Activated CD8-positive, alpha-beta T cell treated with anti-CD3 and anti-CD28 coated beads for 36 hours (primary cell): ENCODE measurements around the gene ANO9. TPM values are rescaled to one million over a fixed set of nuclear protein-coding genes. Genes with fewer than 3 reads are reported as not detected.
"Not testable (repeated sequence)": the region's sequence is repeated elsewhere in the genome, so short reads cannot be mapped to it uniquely, and the experiment has no call there.

Experiments used
- ATAC-seq: fragments of 200-7000 bp; cut with Tn5 transposase; one replicate; pipeline ENCODE4 v1.10.0; 2021; ENCODE audit warnings: mild to moderate bottlenecking, moderate library complexity
- CTCF ChIA-PET: fragments of 350-600 bp; sonication (Branson Sonifier 250); formaldehyde crosslinking; loops from one replicate; lab custom pipeline; 2021; ENCODE audit warnings: antibody characterized with exemption; lab: Charles Lee
- POLR2A ChIA-PET: fragments of 350-600 bp; sonication (Branson Sonifier 250); formaldehyde crosslinking; loops from one replicate; lab custom pipeline; 2021; ENCODE audit warnings: antibody characterized with exemption; lab: Charles Lee
- DNase-seq: peaks from one replicate; pipeline ENCODE4 v3.0.0-alpha.2; 2020
- H3K27ac Mint-ChIP-seq: one replicate; pipeline ENCODE4 v1.8.0; 2021; ENCODE audit warnings: mild to moderate bottlenecking, mixed read lengths
- H3K27me3 Mint-ChIP-seq: one replicate; pipeline ENCODE4 v1.8.0; 2021; ENCODE audit warnings: mixed read lengths
- H3K36me3 Mint-ChIP-seq: one replicate; pipeline ENCODE4 v1.8.0; 2021; ENCODE audit warnings: low read depth, mixed read lengths
- H3K4me1 Mint-ChIP-seq: one replicate; pipeline ENCODE4 v1.8.0; 2021; ENCODE audit warnings: low read depth, mixed read lengths
- H3K4me3 Mint-ChIP-seq: one replicate; pipeline ENCODE4 v1.8.0; 2021; ENCODE audit warnings: mild to moderate bottlenecking, moderate library complexity, mixed read lengths
- H3K9me3 Mint-ChIP-seq: one replicate; pipeline ENCODE4 v1.8.0; 2021; ENCODE audit warnings: mixed read lengths
- CTCF ChIP-seq: fragments of 200-600 bp; IDR thresholded peaks from one replicate; pipeline ENCODE4 v1.8.0; 2022; ENCODE audit warnings: antibody characterized with exemption, mild to moderate bottlenecking
- intact Hi-C: fragments of 100-400 bp; cut with micrococcal nuclease; formaldehyde crosslinking; loops from one replicate; pipeline ENCODE4 v1.10.0; 2022
- total RNA-seq, 2 experiments: library from RNA; stranded (reverse); gene quantifications; one replicate each; pipeline ENCODE4 v1.2.3, GENCODE V29; 2021

Gene ANO9
- total RNA-seq, 2 experiments from 2014 or later = 28.2 to 29.0 TPM

- H3K36me3 Mint-ChIP-seq = peaks cover 6% of the 10 kb centered on the region
- intact Hi-C loops = no loop called here
- no peaks in the 10 kb centered on the region for H3K27me3 Mint-ChIP-seq
- H3K27ac Mint-ChIP-seq = no peak overlapping the region
- no peak overlapping the region for H3K4me3 Mint-ChIP-seq
- DNase-seq (no peak), ATAC-seq (no peak)
- ChIA-PET CTCF (no interaction called here), POLR2A (interaction anchor here (1.1 kb wide), 1 partner anchor 15 kb away, joined by 4 read pairs; no protein-coding TSS in a partner anchor)
- TF ChIP-seq CTCF = no peak
- H3K9me3 Mint-ChIP-seq = peaks cover 1% of the 10 kb centered on the region
- H3K4me1 Mint-ChIP-seq = no peaks in the 10 kb centered on the region
Observed at GRCh38 chr11:429931-430456, 11.8 kb downstream of the ANO9 start.

DNA sequence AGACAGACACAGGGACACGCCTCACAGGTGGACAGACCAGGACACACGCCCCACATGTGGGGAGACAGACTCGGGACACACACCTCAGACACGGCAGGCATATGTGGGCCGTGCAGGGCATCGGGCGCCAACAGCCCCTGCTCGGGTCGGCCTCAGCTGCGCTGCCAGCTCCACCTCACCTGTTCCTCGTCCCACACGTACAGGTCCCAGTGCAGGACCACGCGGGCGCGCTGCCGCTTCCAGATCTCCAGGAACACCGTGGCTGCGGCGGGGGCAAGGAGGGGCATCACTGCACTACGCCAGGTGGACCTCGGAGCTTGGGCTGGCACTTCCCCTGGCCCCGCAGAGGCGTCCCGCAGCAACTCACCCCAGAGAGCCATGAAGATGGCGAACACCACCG is 12.4 kb downstream of the ANO9 start:
- H3K9me3 Mint-ChIP-seq = peaks cover 1% of the 10 kb centered on the region
- ATAC-seq = no peak
- ChIA-PET CTCF (no interaction called here), POLR2A (interaction anchor here (1.1 kb wide), 1 partner anchor 14 kb away, joined by 4 read pairs; no protein-coding TSS in a partner anchor)
- H3K27ac Mint-ChIP-seq = no peak overlapping the region
- intact Hi-C loops = no loop called here
- no peaks in the 10 kb centered on the region for H3K4me1 Mint-ChIP-seq
- no peak for TF ChIP-seq CTCF
- no peak overlapping the region for H3K4me3 Mint-ChIP-seq
- peaks cover 10% of the 10 kb centered on the region for H3K36me3 Mint-ChIP-seq
- no peaks in the 10 kb centered on the region for H3K27me3 Mint-ChIP-seq
- DNase-seq = no peak

DNA sequence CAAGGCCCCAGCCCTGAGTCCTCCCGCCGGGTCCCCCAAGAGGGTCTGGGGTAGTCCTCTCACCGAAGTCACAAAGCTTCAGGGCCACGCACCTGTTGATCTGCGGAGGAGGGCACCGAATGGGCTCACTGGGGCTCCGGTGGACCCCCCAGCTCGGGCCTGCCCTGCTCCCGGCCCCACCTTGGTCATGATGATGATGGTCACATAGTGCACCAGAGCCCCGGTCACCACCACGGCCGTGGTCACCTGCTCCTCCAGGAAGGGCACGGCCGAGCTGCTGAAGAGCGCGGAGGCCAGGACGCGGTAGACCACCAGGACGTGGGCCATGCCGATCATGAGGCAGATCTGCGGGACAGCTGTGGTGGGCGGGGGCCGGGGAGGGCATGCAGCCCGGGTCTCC is 13.5 kb downstream of the ANO9 start:
- Mint-ChIP-seq H3K9me3 (peaks cover 1% of the 10 kb centered on the region), H3K27ac (no peak overlapping the region), H3K4me1 (no peaks in the 10 kb centered on the region), H3K36me3 (peaks cover 11% of the 10 kb centered on the region), H3K4me3 (no peak overlapping the region), H3K27me3 (no peaks in the 10 kb centered on the region)
- DNase-seq (no peak), ATAC-seq (no peak)
- TF ChIP-seq CTCF = no peak
- POLR2A ChIA-PET = interaction anchor here (1.6 kb wide), 1 partner anchor 13 kb away, joined by 5 read pairs; no protein-coding TSS in a partner anchor
- CTCF ChIA-PET = interaction anchor here (1.0 kb wide), 1 partner anchor 12 kb away, joined by 3 read pairs; no protein-coding TSS in a partner anchor
- intact Hi-C loops = no loop called here

DNA sequence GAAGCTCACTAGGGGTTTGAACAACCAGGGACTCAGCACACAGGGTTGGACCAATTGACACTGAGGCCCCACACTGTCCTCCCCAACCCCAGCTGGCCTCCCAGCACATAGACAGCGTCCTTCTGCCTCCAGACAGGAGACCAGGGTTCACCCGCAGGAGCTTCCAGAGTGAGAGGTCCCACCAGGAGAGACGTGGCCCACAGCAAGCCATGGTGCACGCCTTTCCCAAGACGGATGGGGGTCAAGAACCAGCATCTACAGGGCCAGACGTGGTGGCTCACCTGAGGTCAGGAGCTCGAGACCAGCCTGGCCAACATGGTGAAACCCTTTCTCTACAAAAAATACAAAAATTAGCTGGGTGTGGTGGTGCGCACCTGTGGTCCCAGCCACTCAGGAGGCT is 15.0 kb downstream of the ANO9 start:
- ATAC-seq = no peak
- ChIA-PET POLR2A (interaction anchor here (1.9 kb wide), 1 partner anchor 14 kb away, joined by 10 read pairs; the partner anchor contains the start of gene ANO9), CTCF (interaction anchor here (0.8 to 0.9 kb wide), 2 partner anchors 21 to 92 kb away, joined by 3 read pairs; no protein-coding TSS in a partner anchor)
- no peak overlapping the region for H3K27ac Mint-ChIP-seq
- DNase-seq = no peak
- H3K4me3 Mint-ChIP-seq = no peak overlapping the region
- peaks cover 1% of the 10 kb centered on the region for H3K9me3 Mint-ChIP-seq
- no peaks in the 10 kb centered on the region for H3K27me3 Mint-ChIP-seq
- peaks cover 11% of the 10 kb centered on the region for H3K36me3 Mint-ChIP-seq
- no peak for TF ChIP-seq CTCF
- no peaks in the 10 kb centered on the region for H3K4me1 Mint-ChIP-seq
- intact Hi-C loops = no loop called here

DNA sequence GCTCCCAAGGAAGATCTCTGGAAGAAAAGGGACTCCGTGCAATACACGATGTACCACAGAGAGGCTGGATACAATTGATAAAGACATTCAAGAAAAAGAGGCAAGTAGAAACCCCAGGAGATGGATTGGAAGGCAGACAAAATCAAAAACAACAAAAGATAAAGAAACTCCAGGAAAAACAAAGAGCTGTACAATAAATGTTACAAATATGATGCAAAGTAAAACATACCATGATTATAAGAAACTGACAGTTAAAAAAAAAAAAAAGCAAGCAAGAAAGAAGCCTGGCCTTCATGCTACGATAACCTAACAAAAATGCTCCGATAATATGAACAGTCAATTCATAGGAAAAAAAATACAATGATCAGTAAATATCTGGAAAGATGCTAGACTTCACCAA is 16.5 kb downstream of the ANO9 start:
- H3K9me3 Mint-ChIP-seq = peaks cover 1% of the 10 kb centered on the region
- ChIA-PET CTCF (no interaction called here), POLR2A (interaction anchor here (1.9 kb wide), 1 partner anchor 16 kb away, joined by 10 read pairs; the partner anchor contains the start of gene ANO9)
- no peak overlapping the region for H3K4me3 Mint-ChIP-seq
- peaks cover 11% of the 10 kb centered on the region for H3K36me3 Mint-ChIP-seq
- H3K4me1 Mint-ChIP-seq = no peaks in the 10 kb centered on the region
- no peak for TF ChIP-seq CTCF
- no peak for DNase-seq
- intact Hi-C loops = no loop called here
- no peak overlapping the region for H3K27ac Mint-ChIP-seq
- H3K27me3 Mint-ChIP-seq = no peaks in the 10 kb centered on the region
- ATAC-seq = no peak

- H3K4me1 Mint-ChIP-seq, H3K27ac Mint-ChIP-seq, DNase-seq, POLR2A ChIA-PET, CTCF ChIA-PET, H3K4me3 Mint-ChIP-seq, H3K27me3 Mint-ChIP-seq, ATAC-seq, H3K9me3 Mint-ChIP-seq, intact Hi-C loops: not testable (repeated sequence)
- peaks cover 11% of the 10 kb centered on the region for H3K36me3 Mint-ChIP-seq
Observed at GRCh38 chr11:424766-425165, 17.0 kb downstream of the ANO9 start.
